Endothelial cell of umbilical vein (primary cell): Measurements from ENCODE around the gene FIGNL2. TPM values are rescaled to one million over a fixed set of nuclear protein-coding genes. Genes with fewer than 3 reads are reported as not detected.

Experiments
- BruUV-seq: library from RNA; stranded (reverse); fragments of 400-500 nt; replicated peaks from 2 replicates; lab custom pipeline; 2021; lab: Mats Ljungman, UMichigan
- CTCF ChIA-PET: fragments of 300-600, 350-600 bp; sonication (Branson Sonifier 250); formaldehyde crosslinking; loops from one replicate; lab custom pipeline; 2021; ENCODE audit warnings: antibody characterized with exemption, inconsistent platforms; lab: Charles Lee
- POLR2A ChIA-PET: fragments of 300-600, 350-600 bp; sonication (Branson Sonifier 250); formaldehyde crosslinking; loops from one replicate; lab custom pipeline; 2021; ENCODE audit warnings: antibody characterized with exemption, inconsistent platforms; lab: Charles Lee
- DNase-seq: peaks from one replicate; pipeline ENCODE4 v3.0.0-alpha.2; 2011; ENCODE audit warnings: low read depth, low spot score
- FAIRE-seq: peaks from 2 replicates; lab custom pipeline; 2011; peaks lifted over from hg19 to GRCh38; lab: Jason Lieb, UNC
- H2AFZ ChIP-seq: 2 replicates; pipeline ENCODE4 v1.6.0; 2012; ENCODE audit warnings: low read depth, low read length, control low read depth, inconsistent platforms
- H3K27ac ChIP-seq: 2 replicates; pipeline ENCODE4 v1.5.1; 2011; ENCODE audit warnings: low read depth, mild to moderate bottlenecking, control low read depth, low read length, moderate library complexity; ENCODE audit not compliant: insufficient read depth
- H3K27me3 ChIP-seq, 2 experiments: 2 replicates each; pipeline versions ENCODE4 v1.6.0 to v1.6.1; 2011; ENCODE audit warnings: low read length in 2 of 2, mixed read lengths in 1 of 2; ENCODE audit not compliant: control insufficient read depth in 2 of 2, insufficient read depth in 2 of 2
- H3K36me3 ChIP-seq, 2 experiments: 2 replicates in 1 of 2; 3 replicates in 1 of 2; pipeline ENCODE4 v1.5.1; 2011; ENCODE audit warnings: low read length in 2 of 2, mild to moderate bottlenecking in 1 of 2, moderate library complexity in 1 of 2; ENCODE audit not compliant: control insufficient read depth in 2 of 2, insufficient read depth in 2 of 2; ENCODE audit errors: extremely low read depth in 1 of 2
- H3K4me1 ChIP-seq: 3 replicates; pipeline ENCODE4 v1.5.1; 2011; ENCODE audit warnings: mild to moderate bottlenecking, low read length; ENCODE audit not compliant: control insufficient read depth, insufficient read depth; ENCODE audit errors: extremely low read depth
- H3K4me2 ChIP-seq: 2 replicates; pipeline ENCODE4 v1.6.1; 2011; ENCODE audit warnings: low read length, control low read depth, mixed read lengths; ENCODE audit not compliant: insufficient read depth
- H3K4me3 ChIP-seq, 3 experiments: fragments of 200-600 bp in 1 of 3; sonication (generic), shearing (Covaris generic) in 1 of 3; replicated peaks in 1 of 3; 2 replicates each; pipeline ENCODE4 v1.5.1; 2011 to 2016; ENCODE audit warnings: control low read depth in 3 of 3, low read length in 3 of 3, mild to moderate bottlenecking in 2 of 3, inconsistent platforms in 1 of 3, low read depth in 1 of 3, moderate library complexity in 1 of 3; ENCODE audit not compliant: insufficient read depth in 1 of 3
- H3K79me2 ChIP-seq: 2 replicates; pipeline ENCODE4 v1.6.0; 2012; ENCODE audit warnings: low read length, inconsistent platforms; ENCODE audit not compliant: control insufficient read depth, insufficient read depth
- H3K9ac ChIP-seq: replicated peaks from 2 replicates; pipeline ENCODE3; 2011; ENCODE audit warnings: low read length, control low read depth; ENCODE audit not compliant: insufficient read depth; ENCODE audit errors: extremely low read depth
- H3K9me1 ChIP-seq: replicated peaks from 3 replicates; pipeline ENCODE4 v1.6.0; 2011; ENCODE audit warnings: mild to moderate bottlenecking, low read length; ENCODE audit not compliant: control insufficient read depth, insufficient read depth; ENCODE audit errors: extremely low read depth
- H3K9me3 ChIP-seq: replicated peaks from 2 replicates; pipeline ENCODE4 v1.5.1; 2012; ENCODE audit warnings: low read length, inconsistent platforms; ENCODE audit not compliant: control insufficient read depth, insufficient read depth
- H4K20me1 ChIP-seq: replicated peaks from 2 replicates; pipeline ENCODE3; 2011; ENCODE audit warnings: mild to moderate bottlenecking, low read length; ENCODE audit not compliant: control insufficient read depth, insufficient read depth; ENCODE audit errors: extremely low read depth
- EZH2 ChIP-seq: IDR thresholded peaks from 2 replicates; pipeline ENCODE4 v1.6.1; 2012; ENCODE audit warnings: borderline replicate concordance, low read depth, mild to moderate bottlenecking, moderate library complexity, low read length, inconsistent platforms; ENCODE audit not compliant: severe bottlenecking
- FOS ChIP-seq: IDR thresholded peaks from 2 replicates; pipeline ENCODE4 v1.6.1; 2011; ENCODE audit warnings: mild to moderate bottlenecking, low read length, moderate library complexity, borderline replicate concordance; ENCODE audit not compliant: insufficient read depth
- GATA2 ChIP-seq: IDR thresholded peaks from 2 replicates; pipeline ENCODE4 v1.7.0; 2011; ENCODE audit warnings: low read depth, mild to moderate bottlenecking, moderate library complexity, mixed read lengths, low read length; ENCODE audit not compliant: insufficient read length, insufficient read depth
- JUN ChIP-seq: IDR thresholded peaks from 2 replicates; pipeline ENCODE4 v1.6.1; 2011; ENCODE audit warnings: borderline replicate concordance, low read depth; ENCODE audit not compliant: insufficient read length, insufficient read depth
- MYC ChIP-seq: IDR thresholded peaks from one replicate; pipeline ENCODE4 v1.6.1; 2011; ENCODE audit warnings: mild to moderate bottlenecking, low read depth, low read length
- POLR2A ChIP-seq: IDR thresholded peaks from 2 replicates; pipeline ENCODE4 v1.6.1; 2012; ENCODE audit warnings: low read depth, mild to moderate bottlenecking, control low read depth, low read length
- POLR2AphosphoS5 ChIP-seq: IDR thresholded peaks from 2 replicates; pipeline ENCODE4 v1.6.1; 2012; ENCODE audit warnings: low read depth, mild to moderate bottlenecking, control low read depth, low read length, moderate library complexity; ENCODE audit not compliant: insufficient read depth
- dilution Hi-C: fragments of 300-500 bp; cut with MboI; formaldehyde crosslinking; loops from one replicate; pipeline ENCODE4 v1.15.0; 2019; ENCODE audit warnings: low sequenced_read_pairs; ENCODE audit not compliant: extremely low pct_ligation_motif_present
- intact Hi-C: fragments of 100-400 bp; cut with micrococcal nuclease; formaldehyde crosslinking; loops from one replicate; pipeline ENCODE4 v1.10.0; 2022
- polyA plus RNA-seq, 4 experiments: library from polyadenylated mRNA; depleted of rRNA in 3 of 4; stranded (reverse) in 3 of 4; unstranded in 1 of 4; fragments of >200 nt; gene quantifications; 2 replicates each; pipeline versions ENCODE4 v1.2.1 to v1.2.3, GENCODE V29; 2011 to 2012; ENCODE audit warnings: missing spikeins in 1 of 4
- total RNA-seq: library from RNA; stranded (reverse); gene quantifications from 2 replicates; pipeline ENCODE4 v1.2.3, GENCODE V29; 2021
- TF ChIP-seq, protein P1 (sequence below), 2 donors: IDR thresholded peaks; 1 replicate in 1 of 2; 2 replicates in 1 of 2; pipeline ENCODE4 v1.5.1; 2011; ENCODE audit warnings: low read length in 2 of 2, mild to moderate bottlenecking in 2 of 2, moderate library complexity in 2 of 2, control low read depth in 1 of 2, inconsistent platforms in 1 of 2, low read depth in 1 of 2; ENCODE audit not compliant: insufficient read depth in 1 of 2; ENCODE audit errors: extremely low read depth in 1 of 2
- TF ChIP-seq, protein P2 (sequence below): IDR thresholded peaks from 2 replicates; pipeline ENCODE4 v1.6.1; 2011; ENCODE audit not compliant: insufficient read depth, insufficient read length

The FIGNL2 gene
- total and polyA plus RNA-seq, 2 donors (not counting 3 experiments of a cell fraction or from before 2014, with no cell fraction given), result 1.4 to 2.4 TPM

DNA sequence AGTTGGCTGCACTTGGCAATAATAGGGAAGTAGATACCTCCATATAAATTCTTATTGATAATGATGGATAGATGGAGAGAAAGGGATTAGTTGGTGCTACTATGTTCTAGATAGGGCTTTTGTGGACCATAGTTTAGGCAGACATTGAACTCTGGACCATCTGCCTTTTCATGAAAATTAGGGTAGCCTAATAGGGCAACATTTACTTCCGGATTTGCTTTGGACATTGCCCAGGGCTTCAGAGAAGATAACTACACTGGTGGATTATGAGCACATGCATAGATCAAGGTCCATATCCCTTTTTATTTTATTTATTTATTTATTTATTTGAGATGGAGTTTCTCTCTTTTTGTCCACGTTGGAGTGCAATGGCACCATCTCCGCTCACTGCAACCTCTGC is 70.5 kb downstream of the FIGNL2 start:
- Histone ChIP-seq H3K9ac (no peak overlapping the region), H3K27ac (no peak overlapping the region), H3K4me2 (no peak overlapping the region), H3K4me1 (no peaks in the 10 kb centered on the region), H3K36me3 (peaks cover 2 to 13% of the 10 kb centered on the region in 2 experiments), H3K79me2 (no peaks in the 10 kb centered on the region), H3K9me1 (no peaks in the 10 kb centered on the region), H3K27me3 (no peaks in the 10 kb centered on the region), H3K9me3 (no peaks in the 10 kb centered on the region), H3K4me3 (no peak overlapping the region), H2AFZ (no peak overlapping the region), H4K20me1 (no peaks in the 10 kb centered on the region)
- dilution Hi-C loops, result no loop called here
- DNase-seq (no peak), FAIRE-seq (no peak)
- intact Hi-C loops, result no loop called here
- ChIA-PET CTCF (interaction anchor here (1.0 kb wide), 1 partner anchor 11 kb away, joined by 3 read pairs; no protein-coding TSS in a partner anchor), POLR2A (no interaction called here)
- no TSS peak for BruUV-seq
- no peak for TF ChIP-seq FOS
- no peak for TF ChIP-seq MYC
- TF ChIP-seq, protein P1, sequence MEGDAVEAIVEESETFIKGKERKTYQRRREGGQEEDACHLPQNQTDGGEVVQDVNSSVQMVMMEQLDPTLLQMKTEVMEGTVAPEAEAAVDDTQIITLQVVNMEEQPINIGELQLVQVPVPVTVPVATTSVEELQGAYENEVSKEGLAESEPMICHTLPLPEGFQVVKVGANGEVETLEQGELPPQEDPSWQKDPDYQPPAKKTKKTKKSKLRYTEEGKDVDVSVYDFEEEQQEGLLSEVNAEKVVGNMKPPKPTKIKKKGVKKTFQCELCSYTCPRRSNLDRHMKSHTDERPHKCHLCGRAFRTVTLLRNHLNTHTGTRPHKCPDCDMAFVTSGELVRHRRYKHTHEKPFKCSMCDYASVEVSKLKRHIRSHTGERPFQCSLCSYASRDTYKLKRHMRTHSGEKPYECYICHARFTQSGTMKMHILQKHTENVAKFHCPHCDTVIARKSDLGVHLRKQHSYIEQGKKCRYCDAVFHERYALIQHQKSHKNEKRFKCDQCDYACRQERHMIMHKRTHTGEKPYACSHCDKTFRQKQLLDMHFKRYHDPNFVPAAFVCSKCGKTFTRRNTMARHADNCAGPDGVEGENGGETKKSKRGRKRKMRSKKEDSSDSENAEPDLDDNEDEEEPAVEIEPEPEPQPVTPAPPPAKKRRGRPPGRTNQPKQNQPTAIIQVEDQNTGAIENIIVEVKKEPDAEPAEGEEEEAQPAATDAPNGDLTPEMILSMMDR (IDR thresholded peaks at IDR 0.05; ENCODE audit: extremely low read depth in 1 of 2, insufficient read depth in 1 of 2, low read depth in 1 of 2, low read length in 2 of 2), result no peak
- TF ChIP-seq POLR2A, result no peak
- no peak for TF ChIP-seq EZH2

GRCh38 chr12:51777457-51777856 is 71.1 kb downstream of the FIGNL2 start:
- Histone ChIP-seq H3K36me3 (peaks cover 2 to 13% of the 10 kb centered on the region in 2 experiments), H3K9me1 (no peaks in the 10 kb centered on the region), H3K4me3 (no peak overlapping the region), H3K4me2 (no peak overlapping the region), H3K79me2 (no peaks in the 10 kb centered on the region), H3K9me3 (no peaks in the 10 kb centered on the region), H3K4me1 (no peaks in the 10 kb centered on the region), H4K20me1 (no peaks in the 10 kb centered on the region), H3K27me3 (no peaks in the 10 kb centered on the region), H2AFZ (no peak overlapping the region), H3K27ac (no peak overlapping the region), H3K9ac (no peak overlapping the region)
- no peak for TF ChIP-seq POLR2A
- TF ChIP-seq FOS, result no peak
- TF ChIP-seq, protein P1 (IDR thresholded peaks at IDR 0.05; ENCODE audit: extremely low read depth in 1 of 2, insufficient read depth in 1 of 2, low read depth in 1 of 2, low read length in 2 of 2), result no peak
- TF ChIP-seq, protein P2, sequence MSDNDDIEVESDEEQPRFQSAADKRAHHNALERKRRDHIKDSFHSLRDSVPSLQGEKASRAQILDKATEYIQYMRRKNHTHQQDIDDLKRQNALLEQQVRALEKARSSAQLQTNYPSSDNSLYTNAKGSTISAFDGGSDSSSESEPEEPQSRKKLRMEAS, result no peak
- TF ChIP-seq POLR2AphosphoS5, result no peak
- TF ChIP-seq MYC, result no peak
- no peak for TF ChIP-seq JUN
- no peak for TF ChIP-seq EZH2
- TF ChIP-seq GATA2, result no peak
- CTCF ChIA-PET, result no interaction called here
- BruUV-seq, result no TSS peak
- POLR2A ChIA-PET, result no interaction called here
- dilution Hi-C loops (no loop called here), intact Hi-C loops (no loop called here)
- no peak for FAIRE-seq
- no peak for DNase-seq
